ENCODE measurements around the gene GNG8.

The GNG8 gene

DNA sequence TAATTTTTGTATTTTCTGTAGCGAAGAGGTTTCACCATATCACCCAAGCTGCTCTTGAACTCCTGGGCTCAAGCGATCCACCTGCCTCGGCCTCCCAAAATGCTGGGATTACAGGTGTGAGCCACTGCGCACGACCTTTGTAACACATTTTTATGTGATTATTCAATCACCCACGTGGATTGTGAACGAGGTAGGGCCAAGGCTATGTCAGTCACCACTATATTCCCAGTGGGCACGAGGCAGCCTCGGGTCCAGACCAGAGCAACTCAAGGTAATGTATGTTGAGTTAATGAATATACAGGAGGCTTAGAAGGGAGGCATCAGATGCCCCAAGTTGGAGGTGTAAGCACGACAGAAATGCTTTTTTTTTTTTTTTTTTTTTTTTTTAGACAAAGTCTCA, 20.0 kb downstream of the GNG8 start:
- Mint-ChIP-seq H3K9me3 (ENCODE audit: low read depth) (no peaks in the 10 kb centered on the region), H3K4me1 (ENCODE audit: low read depth) (peaks cover 72% of the 10 kb centered on the region), H3K4me3 (peak overlapping the region; percentile 58), H3K36me3 (no peaks in the 10 kb centered on the region), H3K27me3 (no peaks in the 10 kb centered on the region), H3K27ac (peak overlapping the region; percentile 75)

DNA sequence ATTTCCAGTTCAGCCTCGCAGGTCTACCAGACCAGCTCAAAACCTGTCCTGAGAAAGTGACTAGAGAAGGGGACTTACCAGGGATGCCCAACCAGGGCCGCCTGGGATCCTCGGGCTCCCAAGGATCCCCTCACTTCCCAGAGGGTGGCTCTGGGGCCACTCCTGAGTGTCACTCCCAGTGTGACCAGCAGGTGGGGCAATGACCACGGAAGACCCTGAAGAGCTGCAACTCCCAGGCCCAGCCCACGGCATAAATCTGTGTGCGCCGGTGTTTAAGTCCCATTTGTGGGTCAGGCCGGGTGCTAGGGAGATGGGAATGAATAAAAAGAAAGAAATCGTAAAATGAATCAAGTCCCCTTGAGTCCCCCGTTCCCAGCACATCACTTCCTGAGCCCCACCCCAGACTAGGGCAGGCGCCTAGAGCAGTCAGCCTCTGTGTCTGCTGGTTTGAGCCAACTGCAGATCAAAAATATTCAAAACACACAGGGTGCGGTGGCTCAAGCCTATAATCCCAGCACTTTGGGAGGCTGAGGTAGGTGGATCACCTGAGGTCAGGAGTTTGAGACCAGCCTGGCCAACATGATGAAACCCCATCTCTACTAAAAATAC, 21.8 kb downstream of the GNG8 start:
- H3K36me3 Mint-ChIP-seq, result peaks cover under 1% of the 10 kb centered on the region
- no peaks in the 10 kb centered on the region for H3K9me3 Mint-ChIP-seq (ENCODE audit: low read depth)
- peak overlapping the region; percentile 37 for H3K27ac Mint-ChIP-seq
- H3K4me3 Mint-ChIP-seq, result peak overlapping the region; percentile 52
- H3K27me3 Mint-ChIP-seq, result no peaks in the 10 kb centered on the region
- H3K4me1 Mint-ChIP-seq (ENCODE audit: low read depth), result peaks cover 68% of the 10 kb centered on the region

DNA sequence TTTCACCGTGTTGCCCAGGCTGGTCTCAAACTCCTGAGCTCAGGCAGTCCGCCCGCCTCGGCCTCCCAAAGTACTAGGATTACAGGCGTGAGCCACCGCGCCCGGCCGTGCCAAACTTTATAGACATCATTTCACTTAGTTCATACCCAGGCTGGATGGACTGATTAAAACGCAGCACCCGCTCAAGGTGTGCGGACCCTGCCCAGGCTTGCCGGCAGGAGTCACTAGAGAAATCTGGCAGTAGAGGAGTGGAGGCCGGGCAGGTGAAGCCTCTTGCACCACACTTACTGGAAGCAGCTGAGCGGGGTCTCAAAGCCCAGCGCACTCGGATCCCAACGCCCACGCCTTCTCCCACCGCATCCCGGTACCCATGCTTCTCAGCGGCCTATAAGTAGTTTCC, 22.5 kb downstream of the GNG8 start:
- Mint-ChIP-seq H3K27ac (peak overlapping the region; percentile 37), H3K36me3 (peaks cover 3% of the 10 kb centered on the region), H3K27me3 (no peaks in the 10 kb centered on the region), H3K4me1 (ENCODE audit: low read depth) (peaks cover 66% of the 10 kb centered on the region), H3K9me3 (ENCODE audit: low read depth) (no peaks in the 10 kb centered on the region), H3K4me3 (no peak overlapping the region)

DNA sequence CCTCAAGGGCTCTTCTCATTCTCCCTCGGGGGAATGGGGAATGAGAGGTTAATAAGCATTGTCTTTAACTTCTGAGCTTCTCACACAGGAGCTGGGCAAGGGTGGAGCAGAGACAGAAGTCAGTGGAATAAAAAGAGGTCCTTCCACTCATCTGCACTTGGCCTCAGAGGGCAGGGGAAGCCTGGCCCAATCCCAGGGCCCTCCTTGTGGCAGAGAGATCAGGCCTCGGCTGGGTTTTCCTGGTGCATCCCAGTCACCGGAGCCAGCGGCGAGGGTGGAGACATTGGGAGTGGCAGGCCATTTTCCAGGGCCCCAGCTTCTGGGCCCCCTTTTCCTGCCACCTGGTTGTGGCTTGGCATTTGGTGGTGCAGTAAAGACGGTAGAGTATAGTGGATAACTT, 24.2 kb downstream of the GNG8 start:
- Mint-ChIP-seq H3K4me1 (ENCODE audit: low read depth) (peaks cover 59% of the 10 kb centered on the region), H3K9me3 (ENCODE audit: low read depth) (no peaks in the 10 kb centered on the region), H3K27me3 (no peaks in the 10 kb centered on the region), H3K27ac (peak overlapping the region; percentile 85), H3K36me3 (peaks cover 3% of the 10 kb centered on the region), H3K4me3 (peak overlapping the region; percentile 46)

DNA sequence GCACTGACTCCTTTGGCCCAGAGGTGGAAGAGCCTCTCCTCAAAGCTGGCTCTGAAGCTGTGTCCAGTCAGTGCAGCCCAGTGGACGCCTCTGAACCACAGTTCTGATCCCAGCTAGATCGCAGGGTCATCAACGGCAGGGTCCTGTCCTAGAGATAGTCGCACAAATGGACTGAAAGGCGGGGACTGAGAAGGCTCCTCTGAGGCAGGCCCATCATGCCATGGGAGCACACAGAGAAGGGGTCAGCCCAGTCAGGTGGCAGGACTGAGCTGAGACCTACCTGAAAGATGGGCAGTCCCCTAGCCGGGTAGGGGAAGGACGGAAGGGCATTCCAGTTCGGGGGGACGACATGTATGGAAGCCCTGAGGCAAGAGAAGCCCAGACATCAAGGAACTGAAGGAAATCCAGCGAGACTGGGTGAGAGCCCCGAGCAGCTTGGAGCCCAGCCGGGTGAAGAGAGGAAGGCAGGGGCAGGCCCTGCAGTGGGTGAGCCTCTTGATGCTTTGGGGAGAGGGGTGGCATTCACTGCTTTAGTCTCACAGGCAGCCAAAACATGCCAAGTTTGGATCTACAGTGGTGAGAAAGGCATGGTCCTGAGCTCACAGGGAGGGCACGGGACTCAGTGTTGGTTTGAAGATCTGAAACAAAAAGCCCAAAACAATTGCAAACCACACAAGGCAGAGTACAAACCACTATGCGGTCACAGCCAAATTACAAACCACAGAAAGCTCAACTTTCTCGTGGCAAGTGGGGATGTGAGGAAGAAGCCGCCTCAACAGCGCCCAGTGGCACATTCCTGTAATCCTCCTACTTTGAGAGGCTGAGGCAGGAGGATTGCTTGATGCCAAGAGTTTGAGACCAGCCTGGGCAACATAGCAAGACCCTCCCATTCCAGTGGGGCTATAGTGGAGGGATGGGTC, 24.9 kb downstream of the GNG8 start:
- H3K9me3 Mint-ChIP-seq (ENCODE audit: low read depth), result no peaks in the 10 kb centered on the region
- peaks cover 58% of the 10 kb centered on the region for H3K4me1 Mint-ChIP-seq (ENCODE audit: low read depth)
- H3K27me3 Mint-ChIP-seq, result no peaks in the 10 kb centered on the region
- peaks cover 6% of the 10 kb centered on the region for H3K36me3 Mint-ChIP-seq
- peak overlapping the region; percentile 39 for H3K4me3 Mint-ChIP-seq
- H3K27ac Mint-ChIP-seq, result peak overlapping the region; percentile 85

- H3K4me3 Mint-ChIP-seq, result peak overlapping the region; percentile 39
- H3K36me3 Mint-ChIP-seq, result peaks cover 6% of the 10 kb centered on the region
- no peaks in the 10 kb centered on the region for H3K9me3 Mint-ChIP-seq (ENCODE audit: low read depth)
- H3K4me1 Mint-ChIP-seq (ENCODE audit: low read depth), result peaks cover 57% of the 10 kb centered on the region
- H3K27me3 Mint-ChIP-seq, result no peaks in the 10 kb centered on the region
- peak overlapping the region; percentile 85 for H3K27ac Mint-ChIP-seq
Measured at GRCh38 chr19:46610413-46610775, 25.6 kb downstream of the GNG8 start.

DNA sequence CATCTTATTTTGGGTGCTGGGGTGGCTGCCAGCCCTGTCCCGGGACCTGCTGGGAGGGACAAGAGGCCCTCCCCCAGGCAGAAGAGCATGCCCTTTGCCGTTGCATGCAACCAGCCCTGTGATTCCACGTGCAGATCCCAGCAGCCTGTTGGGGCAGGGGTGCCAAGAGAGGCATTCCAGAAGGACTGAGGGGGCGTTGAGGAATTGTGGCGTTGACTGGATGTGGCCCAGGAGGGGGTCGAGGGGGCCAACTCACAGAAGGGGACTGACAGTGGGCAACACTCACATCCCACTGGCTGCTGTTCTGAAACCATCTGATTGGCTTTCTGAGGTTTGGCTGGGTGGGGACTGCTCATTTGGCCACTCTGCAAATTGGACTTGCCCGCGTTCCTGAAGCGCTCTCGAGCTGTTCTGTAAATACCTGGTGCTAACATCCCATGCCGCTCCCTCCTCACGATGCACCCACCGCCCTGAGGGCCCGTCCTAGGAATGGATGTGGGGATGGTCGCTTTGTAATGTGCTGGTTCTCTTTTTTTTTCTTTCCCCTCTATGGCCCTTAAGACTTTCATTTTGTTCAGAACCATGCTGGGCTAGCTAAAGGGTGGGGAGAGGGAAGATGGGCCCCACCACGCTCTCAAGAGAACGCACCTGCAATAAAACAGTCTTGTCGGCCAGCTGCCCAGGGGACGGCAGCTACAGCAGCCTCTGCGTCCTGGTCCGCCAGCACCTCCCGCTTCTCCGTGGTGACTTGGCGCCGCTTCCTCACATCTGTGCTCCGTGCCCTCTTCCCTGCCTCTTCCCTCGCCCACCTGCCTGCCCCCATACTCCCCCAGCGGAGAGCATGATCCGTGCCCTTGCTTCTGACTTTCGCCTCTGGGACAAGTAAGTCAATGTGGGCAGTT, 26.2 kb downstream of the GNG8 start:
- Mint-ChIP-seq H3K27ac (no peak overlapping the region), H3K4me3 (no peak overlapping the region)

DNA sequence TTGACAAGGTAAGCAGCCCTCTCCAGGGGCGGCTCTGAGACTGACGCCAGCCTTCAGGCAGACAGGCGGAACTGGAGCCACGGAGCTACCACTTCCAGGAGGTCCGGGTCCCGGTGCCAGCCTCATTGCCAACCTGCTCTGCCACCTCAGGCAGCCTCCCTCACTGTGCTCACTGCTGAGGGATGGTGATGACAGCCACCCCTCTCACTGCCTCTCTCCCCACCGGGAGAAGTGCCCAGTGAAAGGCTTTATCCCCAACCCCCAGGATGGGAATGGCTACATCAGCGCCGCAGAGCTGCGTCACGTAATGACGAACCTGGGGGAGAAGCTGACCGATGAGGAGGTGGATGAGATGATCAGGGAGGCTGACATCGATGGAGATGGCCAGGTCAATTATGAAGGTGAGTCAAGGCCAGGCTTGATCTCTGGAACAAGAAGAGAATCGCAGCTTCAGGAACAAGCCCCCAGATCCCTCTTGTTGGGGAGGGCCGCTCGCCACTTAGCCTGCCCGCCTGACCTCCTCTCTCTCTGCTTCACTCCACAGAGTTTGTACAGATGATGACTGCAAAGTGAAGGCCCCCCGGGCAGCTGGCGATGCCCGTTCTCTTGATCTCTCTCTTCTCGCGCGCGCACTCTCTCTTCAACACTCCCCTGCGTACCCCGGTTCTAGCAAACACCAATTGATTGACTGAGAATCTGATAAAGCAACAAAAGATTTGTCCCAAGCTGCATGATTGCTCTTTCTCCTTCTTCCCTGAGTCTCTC, 27.2 kb downstream of the GNG8 start:
- no peak overlapping the region for H3K4me3 Mint-ChIP-seq
- H3K9me3 Mint-ChIP-seq (ENCODE audit: low read depth), result no peaks in the 10 kb centered on the region
- no peaks in the 10 kb centered on the region for H3K27me3 Mint-ChIP-seq
- H3K36me3 Mint-ChIP-seq, result peaks cover 6% of the 10 kb centered on the region
- H3K27ac Mint-ChIP-seq, result peak overlapping the region; percentile 47
- H3K4me1 Mint-ChIP-seq (ENCODE audit: low read depth), result peaks cover 49% of the 10 kb centered on the region

More for the DNA sequence above, 26.2 kb downstream of the GNG8 start:
- no peaks in the 10 kb centered on the region for H3K9me3 Mint-ChIP-seq (ENCODE audit: low read depth)
- H3K27me3 Mint-ChIP-seq, result no peaks in the 10 kb centered on the region
- H3K4me1 Mint-ChIP-seq (ENCODE audit: low read depth), result peaks cover 57% of the 10 kb centered on the region
- peaks cover 6% of the 10 kb centered on the region for H3K36me3 Mint-ChIP-seq

- Mint-ChIP-seq H3K4me3 (no peak overlapping the region), H3K27me3 (no peaks in the 10 kb centered on the region), H3K36me3 (peaks cover 6% of the 10 kb centered on the region), H3K27ac (no peak overlapping the region), H3K9me3 (ENCODE audit: low read depth) (no peaks in the 10 kb centered on the region), H3K4me1 (ENCODE audit: low read depth) (peaks cover 51% of the 10 kb centered on the region)
Measured at GRCh38 chr19:46608178-46608577, 27.8 kb downstream of the GNG8 start.

DNA sequence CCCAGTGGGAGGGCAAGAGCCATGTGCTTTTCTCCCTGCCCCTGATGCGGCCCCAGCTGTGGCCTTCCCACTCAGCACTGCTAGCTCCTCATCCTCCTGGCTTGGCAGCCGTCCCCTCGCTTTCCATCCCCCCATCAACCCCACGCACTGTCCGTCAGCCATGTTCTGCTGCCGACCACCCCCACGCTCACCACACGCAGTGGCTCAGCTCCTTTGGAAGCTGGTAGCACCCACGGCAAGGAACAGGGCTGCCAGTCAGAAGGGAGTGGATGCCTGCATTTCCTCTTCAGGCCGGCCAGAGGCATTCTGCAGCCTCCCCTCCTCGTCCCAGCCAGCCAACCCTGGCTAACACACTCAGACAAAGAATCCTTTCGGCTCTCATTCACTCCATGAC, 28.6 kb downstream of the GNG8 start:
- H3K4me1 Mint-ChIP-seq (ENCODE audit: low read depth), result peaks cover 54% of the 10 kb centered on the region
- H3K9me3 Mint-ChIP-seq (ENCODE audit: low read depth), result no peaks in the 10 kb centered on the region
- no peak overlapping the region for H3K4me3 Mint-ChIP-seq
- H3K27ac Mint-ChIP-seq, result peak overlapping the region; percentile 30
- no peaks in the 10 kb centered on the region for H3K27me3 Mint-ChIP-seq
- peaks cover 6% of the 10 kb centered on the region for H3K36me3 Mint-ChIP-seq

DNA sequence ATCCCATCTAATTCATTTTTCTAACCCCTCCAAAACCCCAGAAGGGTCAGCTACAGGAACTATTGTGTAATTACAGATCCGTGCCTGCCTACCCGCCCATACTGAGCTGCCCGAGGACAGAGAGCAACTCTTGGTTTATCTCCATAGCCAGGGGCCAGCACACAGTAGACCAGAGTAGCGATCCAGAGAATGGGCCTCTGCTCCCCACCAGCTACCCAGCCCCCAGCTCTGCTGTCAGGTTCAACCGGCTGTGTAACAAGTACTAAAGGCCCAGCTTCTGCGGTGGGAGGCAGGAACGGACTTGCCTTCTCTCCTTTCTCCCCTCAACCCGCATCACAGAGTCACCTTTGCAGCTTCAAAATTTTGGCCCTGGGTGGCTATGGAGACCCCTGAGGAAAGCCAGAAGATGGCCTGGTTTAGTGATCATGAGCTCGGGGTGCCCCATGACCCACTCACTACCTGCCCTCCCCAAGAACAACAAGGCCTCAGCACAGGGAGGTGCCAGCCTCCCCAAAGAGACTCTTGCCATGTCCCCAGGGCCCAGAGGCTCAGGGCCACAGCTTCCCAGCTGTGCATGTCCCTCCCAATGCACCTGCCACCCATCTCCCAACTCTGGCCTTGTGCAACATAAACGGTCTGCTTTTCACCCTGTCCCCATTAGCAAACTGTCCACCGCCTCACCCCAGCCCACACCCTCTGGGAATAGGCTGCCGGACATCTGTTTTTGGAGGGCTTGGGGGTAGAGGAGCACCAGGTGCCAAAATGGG, 29.1 kb downstream of the GNG8 start:
- H3K27ac Mint-ChIP-seq, result peak overlapping the region; percentile 47

DNA sequence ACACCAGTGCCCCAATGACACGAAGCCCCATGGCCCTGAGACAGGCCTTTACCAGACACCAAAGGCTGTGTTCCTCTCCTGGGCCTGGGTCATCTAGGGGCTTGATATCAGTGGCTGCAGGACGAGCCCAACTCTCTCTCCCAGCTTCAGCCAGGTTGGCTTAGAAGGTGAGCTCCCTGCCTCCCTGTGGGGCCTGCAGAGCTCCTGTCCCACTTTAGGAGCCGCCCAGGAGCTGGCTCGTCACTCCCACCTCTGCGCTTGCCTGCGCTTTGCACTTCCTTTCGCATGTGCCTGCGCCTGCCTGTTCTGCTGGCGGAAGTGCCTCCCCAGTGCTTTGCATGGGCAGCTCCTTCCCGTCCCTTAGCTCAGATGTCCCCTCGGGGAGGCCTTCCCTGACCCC, 30.0 kb downstream of the GNG8 start:
- peak overlapping the region; percentile 47 for H3K27ac Mint-ChIP-seq
- H3K9me3 Mint-ChIP-seq (ENCODE audit: low read depth), result no peaks in the 10 kb centered on the region
- H3K4me1 Mint-ChIP-seq (ENCODE audit: low read depth), result peaks cover 44% of the 10 kb centered on the region
- no peaks in the 10 kb centered on the region for H3K27me3 Mint-ChIP-seq
- peaks cover 6% of the 10 kb centered on the region for H3K36me3 Mint-ChIP-seq
- no peak overlapping the region for H3K4me3 Mint-ChIP-seq

More for the DNA sequence above, 29.1 kb downstream of the GNG8 start:
- Mint-ChIP-seq H3K27me3 (no peaks in the 10 kb centered on the region), H3K4me3 (no peak overlapping the region), H3K4me1 (ENCODE audit: low read depth) (peaks cover 52% of the 10 kb centered on the region), H3K9me3 (ENCODE audit: low read depth) (no peaks in the 10 kb centered on the region), H3K36me3 (peaks cover 6% of the 10 kb centered on the region)

GRCh38 chr19:46605356-46605821, 30.6 kb downstream of the GNG8 start:
- Mint-ChIP-seq H3K9me3 (ENCODE audit: low read depth) (no peaks in the 10 kb centered on the region), H3K4me1 (ENCODE audit: low read depth) (peaks cover 39% of the 10 kb centered on the region), H3K36me3 (peaks cover 6% of the 10 kb centered on the region), H3K27me3 (no peaks in the 10 kb centered on the region), H3K4me3 (no peak overlapping the region), H3K27ac (no peak overlapping the region)
